ENCODE measurements around the gene BRD8.

The BRD8 gene

GRCh38 chr5:138178516-138179276 is at the start of gene BRD8, which contains the start of gene KIF20A:
BRD8 (minus strand) TSS chr5:138178630; CDS start chr5:138178614, 16 bp downstream.
KIF20A (plus strand) TSS chr5:138179112; CDS start chr5:138179681, 569 bp downstream.
- in situ Hi-C loops (cut with MboI; ENCODE audit: low sequenced_read_pairs), result loop anchor here (25.0 kb wide), 1 partner anchor 234 kb away; no protein-coding TSS in a partner anchor

GRCh38 chr5:138226910-138227309 is 48.5 kb upstream of the BRD8 start:
- in situ Hi-C loops (cut with MboI; ENCODE audit: low sequenced_read_pairs), result no loop called here

GRCh38 chr5:138224712-138225111 is 46.3 kb upstream of the BRD8 start:
- in situ Hi-C loops (cut with MboI; ENCODE audit: low sequenced_read_pairs), result no loop called here

- in situ Hi-C loops (cut with MboI; ENCODE audit: low sequenced_read_pairs), result no loop called here
Measured at GRCh38 chr5:138223532-138223931, 45.1 kb upstream of the BRD8 start.

GRCh38 chr5:138216799-138217198 is 38.4 kb upstream of the BRD8 start:
- in situ Hi-C loops (cut with MboI; ENCODE audit: low sequenced_read_pairs), result no loop called here

GRCh38 chr5:138213161-138214029 is 35.0 kb upstream of the BRD8 start, which contains the start of gene CDC23:
CDC23 (minus strand) TSS chr5:138213323; CDS start chr5:138213312, 11 bp downstream.
- in situ Hi-C loops (cut with MboI; ENCODE audit: low sequenced_read_pairs), result no loop called here

- in situ Hi-C loops (cut with MboI; ENCODE audit: low sequenced_read_pairs), result no loop called here
Measured at GRCh38 chr5:138212828-138213160, 34.4 kb upstream of the BRD8 start.

GRCh38 chr5:138210985-138211384 is 32.6 kb upstream of the BRD8 start:
- in situ Hi-C loops (cut with MboI; ENCODE audit: low sequenced_read_pairs), result no loop called here

GRCh38 chr5:138193859-138194258 is 15.4 kb upstream of the BRD8 start:
- in situ Hi-C loops (cut with MboI; ENCODE audit: low sequenced_read_pairs), result loop anchor here (25.0 kb wide), 1 partner anchor 218 kb away; no protein-coding TSS in a partner anchor

GRCh38 chr5:138192826-138193225 is 14.4 kb upstream of the BRD8 start:
- in situ Hi-C loops (cut with MboI; ENCODE audit: low sequenced_read_pairs), result loop anchor here (25.0 kb wide), 1 partner anchor 219 kb away; no protein-coding TSS in a partner anchor

GRCh38 chr5:138188626-138189025 is 10.2 kb upstream of the BRD8 start:
- in situ Hi-C loops (cut with MboI; ENCODE audit: low sequenced_read_pairs), result loop anchor here (25.0 kb wide), 1 partner anchor 224 kb away; no protein-coding TSS in a partner anchor

GRCh38 chr5:138186002-138186447 is 7.6 kb upstream of the BRD8 start:
- in situ Hi-C loops (cut with MboI; ENCODE audit: low sequenced_read_pairs), result loop anchor here (25.0 kb wide), 1 partner anchor 226 kb away; no protein-coding TSS in a partner anchor

- in situ Hi-C loops (cut with MboI; ENCODE audit: low sequenced_read_pairs), result loop anchor here (25.0 kb wide), 1 partner anchor 229 kb away; no protein-coding TSS in a partner anchor
Measured at GRCh38 chr5:138182808-138183207, 4.4 kb upstream of the BRD8 start.

GRCh38 chr5:138180841-138181240 is 2.4 kb upstream of the BRD8 start:
- in situ Hi-C loops (cut with MboI; ENCODE audit: low sequenced_read_pairs), result loop anchor here (25.0 kb wide), 1 partner anchor 231 kb away; no protein-coding TSS in a partner anchor

- in situ Hi-C loops (cut with MboI; ENCODE audit: low sequenced_read_pairs), result loop anchor here (25.0 kb wide), 1 partner anchor 232 kb away; no protein-coding TSS in a partner anchor
Measured at GRCh38 chr5:138180183-138180782, 1.9 kb upstream of the BRD8 start.

- in situ Hi-C loops (cut with MboI; ENCODE audit: low sequenced_read_pairs), result loop anchor here (25.0 kb wide), 1 partner anchor 233 kb away; no protein-coding TSS in a partner anchor
Measured at GRCh38 chr5:138179277-138179857, 937 bp upstream of the BRD8 start.

GRCh38 chr5:138177941-138178515 is 402 bp downstream of the BRD8 start:
- in situ Hi-C loops (cut with MboI; ENCODE audit: low sequenced_read_pairs), result loop anchor here (25.0 kb wide), 1 partner anchor 234 kb away; no protein-coding TSS in a partner anchor

GRCh38 chr5:138170299-138170698 is 8.1 kb downstream of the BRD8 start:
- in situ Hi-C loops (cut with MboI; ENCODE audit: low sequenced_read_pairs), result no loop called here

- in situ Hi-C loops (cut with MboI; ENCODE audit: low sequenced_read_pairs), result no loop called here
Measured at GRCh38 chr5:138169124-138169523, 9.3 kb downstream of the BRD8 start.

GRCh38 chr5:138163721-138164120 is 14.7 kb downstream of the BRD8 start:
- in situ Hi-C loops (cut with MboI; ENCODE audit: low sequenced_read_pairs), result no loop called here

All from HL-60/S4 treated with phorbol 12-myristate 13-acetate at 8.2 ng/mL for 4 days and 3 days (cell line).